GM23338 (cell line): ENCODE results near the gene DPY19L3. TPM values are rescaled to one million over a fixed set of nuclear protein-coding genes. Genes with fewer than 3 reads are reported as not detected.
A peak's percentile ranks its signal among the peaks of the same experiment; 100 is the strongest.

Experiments used
- ATAC-seq: fragments of 200-7000 bp; cut with Tn5 transposase; 3 replicates; pipeline ENCODE4 v1.9.1; 2020
- DNase-seq: peaks from one replicate; pipeline ENCODE4 v3.0.0-alpha.2; 2015; ENCODE audit warnings: low spot score
- H2AFZ ChIP-seq: fragments of 200-600 bp; sonication (generic); 2 replicates; pipeline ENCODE4 v1.8.0; 2016; ENCODE audit warnings: antibody characterized with exemption, mild to moderate bottlenecking, moderate library complexity
- H3F3A ChIP-seq: fragments of 200-600 bp; sonication (generic); replicated peaks from 2 replicates; pipeline ENCODE4 v1.8.0; 2017; ENCODE audit warnings: antibody characterized with exemption, mixed run types, low read depth
- H3K27ac ChIP-seq: fragments of 200-600 bp; sonication (generic); 2 replicates; pipeline ENCODE4 v1.6.1; 2016; ENCODE audit warnings: low read depth
- H3K27me3 ChIP-seq: fragments of 200-600 bp; sonication (generic); 2 replicates; pipeline ENCODE4 v1.8.0; 2016; ENCODE audit warnings: mild to moderate bottlenecking, mixed run types, moderate library complexity; ENCODE audit not compliant: insufficient read depth
- H3K36me3 ChIP-seq: fragments of 200-600 bp; sonication (generic); 2 replicates; pipeline ENCODE4 v1.8.0; 2016; ENCODE audit warnings: mild to moderate bottlenecking; ENCODE audit not compliant: insufficient read depth
- H3K4me1 ChIP-seq: fragments of 200-600 bp; sonication (generic); 2 replicates; pipeline ENCODE4 v1.8.0; 2016; ENCODE audit warnings: mild to moderate bottlenecking, moderate library complexity; ENCODE audit not compliant: insufficient read depth
- H3K4me2 ChIP-seq: fragments of 200-600 bp; sonication (generic); 2 replicates; pipeline ENCODE4 v1.7.1; 2017; ENCODE audit warnings: mixed run types
- H3K4me3 ChIP-seq: fragments of 200-600 bp; sonication (generic); 2 replicates; pipeline ENCODE4 v1.6.1; 2016; ENCODE audit warnings: mixed run types
- H3K79me2 ChIP-seq: fragments of 200-600 bp; sonication (generic); replicated peaks from 2 replicates; pipeline ENCODE4 v1.8.0; 2017; ENCODE audit warnings: mild to moderate bottlenecking; ENCODE audit not compliant: insufficient read depth
- H3K9me2 ChIP-seq: fragments of 200-600 bp; sonication (generic); 2 replicates; pipeline ENCODE4 v1.8.0; 2017; ENCODE audit not compliant: insufficient read depth
- H4K20me1 ChIP-seq: fragments of 200-600 bp; sonication (generic); replicated peaks from 2 replicates; pipeline ENCODE4 v1.8.0; 2017; ENCODE audit warnings: mild to moderate bottlenecking; ENCODE audit not compliant: insufficient read depth
- H3K27ac Mint-ChIP-seq: 2 replicates; pipeline ENCODE4 v1.8.0; 2020; ENCODE audit warnings: inconsistent platforms, mild to moderate bottlenecking, moderate library complexity, mixed read lengths
- H3K27me3 Mint-ChIP-seq: 3 replicates; pipeline ENCODE4 v1.8.0; 2022; ENCODE audit warnings: low read depth, mild to moderate bottlenecking, moderate library complexity, mixed read lengths, inconsistent platforms; ENCODE audit not compliant: insufficient read depth, poor library complexity
- H3K36me3 Mint-ChIP-seq: 3 replicates; pipeline ENCODE4 v1.8.0; 2021; ENCODE audit warnings: low read depth, mild to moderate bottlenecking, inconsistent platforms, moderate library complexity, mixed read lengths
- H3K4me1 Mint-ChIP-seq: 3 replicates; pipeline ENCODE4 v1.8.0; 2020; ENCODE audit warnings: mild to moderate bottlenecking, inconsistent platforms, mixed read lengths
- H3K4me3 Mint-ChIP-seq: 3 replicates; pipeline ENCODE4 v1.8.0; 2021; ENCODE audit warnings: moderate library complexity, mild to moderate bottlenecking, inconsistent platforms, mixed read lengths
- H3K9me3 Mint-ChIP-seq: 3 replicates; pipeline ENCODE4 v1.8.0; 2020; ENCODE audit warnings: moderate library complexity, mild to moderate bottlenecking, inconsistent platforms, mixed read lengths
- CREB1 ChIP-seq: fragments of 250-450 bp; sonication (Bioruptor Pico); IDR thresholded peaks from 2 replicates; pipeline ENCODE4 v1.5.0; 2020; ENCODE audit warnings: low read depth, mild to moderate bottlenecking, moderate library complexity
- EZH2 ChIP-seq: fragments of 200-600 bp; sonication (generic); IDR thresholded peaks from one replicate; pipeline ENCODE4 v1.8.0; 2017; ENCODE audit warnings: antibody characterized with exemption, mild to moderate bottlenecking, low read depth; ENCODE audit not compliant: unreplicated experiment
- JUNB ChIP-seq: IDR thresholded peaks from one replicate; pipeline ENCODE4 v1.6.1; 2016; ENCODE audit warnings: antibody characterized with exemption; ENCODE audit not compliant: unreplicated experiment
- NANOG ChIP-seq: IDR thresholded peaks from 2 replicates; pipeline ENCODE4 v1.6.1; 2016; ENCODE audit warnings: antibody characterized with exemption, borderline replicate concordance
- ZNF114 ChIP-seq: fragments of 250-450 bp; sonication (Bioruptor Pico); IDR thresholded peaks from 2 replicates; pipeline ENCODE4 v1.5.0; 2020; ENCODE audit warnings: mild to moderate bottlenecking, moderate library complexity
- ZNF331 ChIP-seq: fragments of 250-450 bp; sonication (Bioruptor Pico); IDR thresholded peaks from 2 replicates; pipeline ENCODE4 v1.5.0; 2020; ENCODE audit warnings: low read depth, mild to moderate bottlenecking, moderate library complexity
- polyA plus RNA-seq: library from polyadenylated mRNA; unstranded; fragments of >200 nt; fragmentation: Nextera tagmentation; extraction: Ambion mirVana; gene quantifications from 2 replicates; pipeline ENCODE4 v1.2.1, GENCODE V29; 2016
- total RNA-seq: library from RNA; depleted of rRNA; stranded (reverse); fragments of >200 nt; shearing (Covaris generic); gene quantifications from 2 replicates; pipeline ENCODE4 v1.2.3, GENCODE V29; 2014; rRNA removed
- TF ChIP-seq, protein P1 (sequence below): IDR thresholded peaks from one replicate; pipeline ENCODE4 v1.6.1; 2018; ENCODE audit warnings: antibody characterized with exemption; ENCODE audit not compliant: unreplicated experiment

The DPY19L3 gene
- total and polyA plus RNA-seq, 2 experiments from 2014 or later, result 13.5 to 46.6 TPM

DNA sequence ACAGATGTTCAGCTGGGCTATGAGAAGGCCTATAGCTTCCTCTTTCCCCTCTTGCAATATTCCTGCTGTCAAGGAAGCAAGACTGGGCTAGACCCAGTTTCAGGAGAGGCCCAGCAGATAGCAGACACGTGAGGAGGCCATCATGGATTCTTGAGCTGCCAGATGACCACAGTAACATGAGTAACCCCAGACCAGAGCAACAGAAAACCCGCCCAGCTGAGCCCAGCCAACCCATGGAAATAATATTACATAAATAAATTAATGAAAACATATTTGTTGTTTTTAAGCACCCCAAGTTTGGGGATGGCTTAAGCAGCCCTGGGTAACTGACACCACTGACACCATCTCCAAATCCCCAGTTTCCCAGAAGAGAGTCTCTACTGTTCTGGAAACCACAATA is 125.2 kb downstream of the DPY19L3 start:
- Histone ChIP-seq H3F3A (no peaks in the 10 kb centered on the region), H3K9me2 (no peaks in the 10 kb centered on the region), H4K20me1 (no peaks in the 10 kb centered on the region), H2AFZ (no peak overlapping the region), H3K27me3 (no peaks in the 10 kb centered on the region), H3K4me2 (no peak overlapping the region), H3K79me2 (no peaks in the 10 kb centered on the region), H3K4me1 (no peaks in the 10 kb centered on the region), H3K4me3 (no peak overlapping the region), H3K27ac (no peak overlapping the region), H3K36me3 (no peaks in the 10 kb centered on the region)
- H3K4me1 Mint-ChIP-seq, result no peaks in the 10 kb centered on the region
- TF ChIP-seq CREB1 (CRISPR knock-in tag) (no peak), JUNB (no peak), ZNF331 (CRISPR knock-in tag) (peak; percentile 91)
- H3K4me3 Mint-ChIP-seq, result no peak overlapping the region
- H3K36me3 Mint-ChIP-seq, result peaks cover 18% of the 10 kb centered on the region
- H3K9me3 Mint-ChIP-seq, result peaks cover 48% of the 10 kb centered on the region
- H3K27me3 Mint-ChIP-seq, result peaks cover 10% of the 10 kb centered on the region
- no peak for DNase-seq
- H3K27ac Mint-ChIP-seq, result no peak overlapping the region
- no peak for ATAC-seq

DNA sequence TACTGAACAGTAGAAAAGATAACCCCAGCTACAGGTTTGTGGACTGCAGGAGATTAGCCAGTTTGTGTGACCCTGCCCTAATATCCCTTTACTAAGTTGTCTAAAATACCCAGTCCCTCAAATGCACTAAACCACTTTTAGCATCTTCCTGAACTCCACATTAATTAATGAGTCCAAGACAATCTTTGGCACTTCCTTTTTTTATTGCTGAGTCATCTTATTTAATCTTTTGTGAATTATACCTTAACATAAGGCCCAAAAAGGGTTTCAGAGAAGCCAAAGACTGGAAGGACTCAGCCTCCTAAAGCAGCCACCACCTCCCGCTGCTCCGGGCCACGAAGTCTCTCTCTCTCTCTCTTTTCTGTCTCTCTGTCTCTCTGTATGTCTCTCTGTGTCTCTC is 126.7 kb downstream of the DPY19L3 start:
- Mint-ChIP-seq H3K4me1 (no peaks in the 10 kb centered on the region), H3K4me3 (no peak overlapping the region), H3K36me3 (peaks cover 18% of the 10 kb centered on the region), H3K27me3 (peaks cover 10% of the 10 kb centered on the region), H3K27ac (no peak overlapping the region), H3K9me3 (peaks cover 51% of the 10 kb centered on the region)
- Histone ChIP-seq H3K27me3 (no peaks in the 10 kb centered on the region), H3K4me1 (no peaks in the 10 kb centered on the region), H3F3A (no peaks in the 10 kb centered on the region), H3K79me2 (no peaks in the 10 kb centered on the region), H4K20me1 (no peaks in the 10 kb centered on the region), H3K36me3 (no peaks in the 10 kb centered on the region), H3K4me2 (no peak overlapping the region), H3K27ac (no peak overlapping the region), H3K9me2 (no peaks in the 10 kb centered on the region), H2AFZ (no peak overlapping the region), H3K4me3 (no peak overlapping the region)
- ATAC-seq (no peak), DNase-seq (no peak)
- TF ChIP-seq ZNF114 (CRISPR knock-in tag), result no peak
- TF ChIP-seq, protein P1, sequence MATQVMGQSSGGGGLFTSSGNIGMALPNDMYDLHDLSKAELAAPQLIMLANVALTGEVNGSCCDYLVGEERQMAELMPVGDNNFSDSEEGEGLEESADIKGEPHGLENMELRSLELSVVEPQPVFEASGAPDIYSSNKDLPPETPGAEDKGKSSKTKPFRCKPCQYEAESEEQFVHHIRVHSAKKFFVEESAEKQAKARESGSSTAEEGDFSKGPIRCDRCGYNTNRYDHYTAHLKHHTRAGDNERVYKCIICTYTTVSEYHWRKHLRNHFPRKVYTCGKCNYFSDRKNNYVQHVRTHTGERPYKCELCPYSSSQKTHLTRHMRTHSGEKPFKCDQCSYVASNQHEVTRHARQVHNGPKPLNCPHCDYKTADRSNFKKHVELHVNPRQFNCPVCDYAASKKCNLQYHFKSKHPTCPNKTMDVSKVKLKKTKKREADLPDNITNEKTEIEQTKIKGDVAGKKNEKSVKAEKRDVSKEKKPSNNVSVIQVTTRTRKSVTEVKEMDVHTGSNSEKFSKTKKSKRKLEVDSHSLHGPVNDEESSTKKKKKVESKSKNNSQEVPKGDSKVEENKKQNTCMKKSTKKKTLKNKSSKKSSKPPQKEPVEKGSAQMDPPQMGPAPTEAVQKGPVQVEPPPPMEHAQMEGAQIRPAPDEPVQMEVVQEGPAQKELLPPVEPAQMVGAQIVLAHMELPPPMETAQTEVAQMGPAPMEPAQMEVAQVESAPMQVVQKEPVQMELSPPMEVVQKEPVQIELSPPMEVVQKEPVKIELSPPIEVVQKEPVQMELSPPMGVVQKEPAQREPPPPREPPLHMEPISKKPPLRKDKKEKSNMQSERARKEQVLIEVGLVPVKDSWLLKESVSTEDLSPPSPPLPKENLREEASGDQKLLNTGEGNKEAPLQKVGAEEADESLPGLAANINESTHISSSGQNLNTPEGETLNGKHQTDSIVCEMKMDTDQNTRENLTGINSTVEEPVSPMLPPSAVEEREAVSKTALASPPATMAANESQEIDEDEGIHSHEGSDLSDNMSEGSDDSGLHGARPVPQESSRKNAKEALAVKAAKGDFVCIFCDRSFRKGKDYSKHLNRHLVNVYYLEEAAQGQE, result no peak
- no peak for TF ChIP-seq EZH2
- no peak for TF ChIP-seq JUNB
- no peak for TF ChIP-seq NANOG

Other genes starting within 250 kb of the DPY19L3 start
- 23.4 and 23.6 TPM in 2 replicates for gene ZNF507, start 60.2 kb upstream of the DPY19L3 start, total RNA-seq
- 7.4 and 10.4 TPM in 2 replicates for gene ZNF507, start 60.2 kb upstream of the DPY19L3 start, polyA plus RNA-seq
- 77.8 and 83.0 TPM in 2 replicates for gene PDCD5, start 175.4 kb downstream of the DPY19L3 start, total RNA-seq
- gene PDCD5, start 175.4 kb downstream of the DPY19L3 start, polyA plus RNA-seq, result 436 and 498 TPM in 2 replicates